Stimulated activated CD8-positive, alpha-beta memory T cell treated with anti-CD3 and anti-CD28 coated beads, Interleukin-15, amount 100 ng/mL, for 24 hours (primary cell): Measurements from ENCODE around the gene TRIO.

ENCODE experiments used
- DNase-seq: peaks from one replicate; pipeline ENCODE4 v3.0.0-alpha.2; 2020; ENCODE audit warnings: low read depth

Gene TRIO

GRCh38 chr5:14209222-14209822 lies 66.2 kb downstream of the TRIO start:
- no peak for DNase-seq

GRCh38 chr5:14209836-14210235 lies 66.7 kb downstream of the TRIO start:
- DNase-seq, result no peak

DNA sequence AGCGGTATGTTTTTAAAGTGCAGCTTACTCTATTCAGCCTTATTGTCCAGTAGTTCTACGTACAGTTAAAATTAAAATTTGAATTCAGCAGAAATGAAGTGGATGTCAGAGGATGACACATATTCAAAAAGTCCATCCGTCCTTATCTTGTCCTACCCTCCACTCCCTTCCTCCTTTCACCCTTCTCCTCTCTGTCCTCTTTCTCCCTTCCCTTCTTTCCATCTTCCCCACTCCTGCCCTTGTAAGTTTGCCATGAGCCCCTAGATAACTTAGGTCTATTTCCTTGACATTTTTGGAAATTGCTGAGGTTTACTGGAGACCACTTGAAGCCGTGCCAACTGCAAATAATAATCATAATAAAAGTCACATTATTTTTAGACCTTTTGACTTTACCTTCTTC lies 67.6 kb downstream of the TRIO start:
- DNase-seq, result no peak

GRCh38 chr5:14211818-14212803 lies 69.0 kb downstream of the TRIO start:
- DNase-seq, result no peak

GRCh38 chr5:14212838-14213237 lies 69.7 kb downstream of the TRIO start:
- DNase-seq, result no peak

- DNase-seq, result no peak
Observed at GRCh38 chr5:14213253-14213652, 70.1 kb downstream of the TRIO start.

- no peak for DNase-seq
Observed at GRCh38 chr5:14213813-14214585, 70.9 kb downstream of the TRIO start.

GRCh38 chr5:14215901-14216300 lies 72.8 kb downstream of the TRIO start:
- no peak for DNase-seq

GRCh38 chr5:14216372-14216771 lies 73.2 kb downstream of the TRIO start:
- no peak for DNase-seq

GRCh38 chr5:14216902-14217301 lies 73.8 kb downstream of the TRIO start:
- DNase-seq, result no peak

DNA sequence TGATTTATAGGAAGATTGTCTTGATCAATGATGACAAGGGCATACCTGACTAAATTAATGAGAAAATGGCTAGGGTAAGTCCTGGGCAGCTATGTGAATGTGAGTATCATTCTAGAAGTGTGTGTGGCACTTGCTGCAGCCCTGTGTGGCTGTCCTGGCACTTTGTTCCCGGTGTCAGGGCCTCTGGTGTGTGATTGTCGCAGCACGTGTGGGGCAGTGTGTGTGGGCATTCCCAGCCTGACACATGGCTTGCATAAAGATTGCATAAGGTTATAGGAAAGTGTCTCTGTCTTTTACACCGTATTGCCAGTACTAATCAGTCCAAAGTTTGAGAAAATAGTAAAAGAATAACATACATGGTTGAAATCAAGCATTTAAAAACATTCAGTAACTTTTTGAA lies 74.4 kb downstream of the TRIO start:
- no peak for DNase-seq

DNA sequence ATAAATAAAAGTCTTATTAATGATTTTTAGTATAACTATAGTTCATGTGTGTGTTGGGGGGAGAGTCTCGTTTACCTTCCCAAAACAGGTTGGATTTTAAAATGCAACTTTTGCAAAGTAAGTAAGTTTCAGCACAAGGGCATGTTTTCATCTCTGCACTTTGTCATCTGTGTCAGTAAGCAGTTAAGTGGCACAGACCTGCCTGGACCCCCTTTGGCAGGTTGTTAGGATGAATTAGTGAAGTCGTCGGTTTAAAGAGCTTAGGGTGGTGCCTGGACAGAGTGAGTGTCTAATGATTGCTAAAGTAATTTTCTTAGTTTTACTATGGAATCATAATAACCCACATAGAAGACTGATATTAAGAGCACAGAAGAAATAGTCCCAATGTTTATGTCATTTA lies 74.9 kb downstream of the TRIO start:
- DNase-seq, result no peak

DNA sequence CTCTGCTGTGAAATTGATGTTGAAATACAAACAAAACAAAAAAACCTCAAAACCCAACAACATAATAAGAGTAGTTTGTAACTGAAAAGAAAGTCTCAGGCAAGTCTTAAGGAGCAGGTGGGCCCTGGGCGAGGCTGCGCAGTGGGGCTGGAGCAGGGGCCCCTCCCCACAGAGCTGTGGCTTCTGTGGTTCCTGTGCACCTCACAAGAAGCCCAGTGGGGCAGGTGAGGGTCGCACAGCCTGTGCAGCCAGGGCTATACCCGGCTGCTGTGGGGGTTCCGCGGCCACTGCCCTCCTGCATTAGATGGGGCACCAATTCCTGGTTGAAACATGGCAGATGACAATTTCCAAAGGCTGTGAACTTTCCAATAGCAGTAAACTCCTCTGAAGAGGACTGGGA lies 75.3 kb downstream of the TRIO start:
- no peak for DNase-seq

GRCh38 chr5:14218897-14219573 lies 75.9 kb downstream of the TRIO start:
- DNase-seq, result no peak

DNA sequence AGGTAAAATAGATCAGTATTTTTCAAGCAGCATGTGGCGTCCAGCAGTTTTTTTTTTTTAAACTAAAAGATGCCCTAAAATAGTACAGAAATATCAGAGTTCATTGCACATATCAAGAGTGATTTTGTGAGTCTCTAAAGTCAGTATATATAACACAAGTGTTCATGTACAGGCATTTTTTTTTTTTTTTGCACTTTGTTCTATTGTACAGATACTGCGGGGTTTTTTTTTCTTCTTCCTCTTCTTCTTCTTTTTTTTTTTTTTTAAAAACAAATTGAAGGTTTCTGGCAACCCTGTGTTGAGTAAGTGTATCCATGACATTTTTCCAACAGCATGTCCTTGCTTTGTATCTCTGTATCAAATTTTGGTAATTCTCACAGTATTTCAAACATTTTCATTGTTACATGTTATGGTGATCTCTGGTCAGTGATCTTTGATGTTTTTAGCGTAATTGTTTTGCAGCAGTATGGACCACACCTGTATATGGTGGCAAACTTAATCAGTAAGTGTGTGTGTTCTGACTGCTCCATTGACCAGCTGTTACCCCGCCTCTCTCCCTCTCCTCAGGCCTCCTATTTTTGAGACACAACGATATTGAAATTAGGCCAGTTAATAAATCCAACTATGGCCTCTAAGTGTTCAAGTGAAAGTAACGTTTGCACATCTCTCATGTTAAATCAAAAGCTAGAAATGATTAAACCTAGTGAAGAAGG lies 76.8 kb downstream of the TRIO start:
- no peak for DNase-seq

DNA sequence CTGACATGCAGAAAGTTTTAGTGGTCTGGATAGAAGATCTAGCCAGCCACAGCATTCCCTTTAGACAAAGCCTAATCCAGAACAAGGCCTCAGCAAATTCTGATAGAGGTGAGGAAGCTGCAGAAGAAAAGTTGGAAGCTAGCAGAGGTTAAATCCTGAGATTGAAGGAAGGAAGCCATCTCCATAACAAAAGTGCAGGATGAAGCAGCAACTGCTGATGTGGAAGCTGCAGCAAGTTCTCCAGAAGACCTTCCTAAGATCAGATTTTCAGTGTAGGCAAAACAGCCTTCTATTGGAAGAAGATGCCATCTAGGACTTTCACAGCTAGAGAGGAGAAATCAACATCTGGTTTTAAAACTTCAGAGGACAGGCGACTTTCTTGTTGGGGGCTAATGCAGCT lies 77.5 kb downstream of the TRIO start:
- DNase-seq, result no peak

- no peak for DNase-seq
Observed at GRCh38 chr5:14221732-14222131, 78.6 kb downstream of the TRIO start.

GRCh38 chr5:14222206-14222605 lies 79.1 kb downstream of the TRIO start:
- no peak for DNase-seq

- no peak for DNase-seq
Observed at GRCh38 chr5:14223372-14223771, 80.2 kb downstream of the TRIO start.

DNA sequence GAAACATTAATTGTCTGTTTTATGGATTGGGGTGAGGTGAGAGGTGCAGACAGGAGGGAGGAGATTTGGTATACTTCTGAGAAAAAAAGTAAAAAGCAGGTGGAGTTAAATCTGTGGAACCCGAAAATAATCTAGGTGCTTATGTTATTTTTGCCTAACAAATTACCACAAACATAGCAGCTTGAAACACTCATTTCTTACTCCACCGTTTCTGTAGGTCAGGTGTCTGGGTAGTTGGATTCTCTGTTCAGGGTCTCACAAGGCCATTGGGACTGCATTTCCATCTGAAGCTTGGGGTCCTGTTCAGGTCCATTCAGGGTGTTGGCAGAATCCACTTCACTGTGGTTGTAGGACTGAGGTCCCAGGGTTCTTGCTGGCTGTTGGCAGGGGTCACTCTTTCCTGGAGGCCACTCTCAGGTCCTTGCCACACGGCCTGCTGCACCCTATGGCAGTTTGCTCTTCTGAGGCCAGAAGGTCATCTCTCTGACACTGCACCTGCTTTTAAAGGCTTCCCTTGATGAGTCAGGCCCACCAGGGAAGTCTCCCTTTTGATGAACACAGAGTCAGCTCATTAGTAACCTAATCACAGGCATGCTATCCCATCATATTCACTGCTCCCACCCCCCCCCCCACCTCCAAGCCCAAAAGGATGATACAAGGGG lies 82.2 kb downstream of the TRIO start:
- no peak for DNase-seq

DNA sequence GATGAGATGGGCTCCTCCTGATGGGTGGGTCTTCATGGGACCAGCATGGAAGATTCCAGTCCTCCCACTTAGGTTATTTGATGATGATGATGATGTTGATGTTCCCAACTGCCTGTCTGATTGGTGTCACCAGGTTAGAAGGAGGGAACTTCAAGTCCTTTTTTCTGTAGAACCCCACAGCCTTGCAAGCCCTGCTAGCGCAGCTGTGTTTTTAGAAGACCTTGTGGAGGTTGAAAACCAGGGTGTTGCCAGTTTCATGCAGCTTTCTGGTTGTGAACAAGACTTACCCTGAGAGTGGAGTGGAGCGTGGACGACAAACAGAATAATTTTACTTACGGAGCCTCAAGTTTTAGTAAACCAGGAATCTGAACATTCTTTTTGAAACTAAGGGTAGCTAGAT lies 83.0 kb downstream of the TRIO start:
- DNase-seq, result no peak
